ENCODE data around the gene LINGO3.
"Not testable (repeated sequence)": the region's sequence is repeated elsewhere in the genome, so short reads cannot be mapped to it uniquely, and the experiment has no call there.

Gene LINGO3

DNA sequence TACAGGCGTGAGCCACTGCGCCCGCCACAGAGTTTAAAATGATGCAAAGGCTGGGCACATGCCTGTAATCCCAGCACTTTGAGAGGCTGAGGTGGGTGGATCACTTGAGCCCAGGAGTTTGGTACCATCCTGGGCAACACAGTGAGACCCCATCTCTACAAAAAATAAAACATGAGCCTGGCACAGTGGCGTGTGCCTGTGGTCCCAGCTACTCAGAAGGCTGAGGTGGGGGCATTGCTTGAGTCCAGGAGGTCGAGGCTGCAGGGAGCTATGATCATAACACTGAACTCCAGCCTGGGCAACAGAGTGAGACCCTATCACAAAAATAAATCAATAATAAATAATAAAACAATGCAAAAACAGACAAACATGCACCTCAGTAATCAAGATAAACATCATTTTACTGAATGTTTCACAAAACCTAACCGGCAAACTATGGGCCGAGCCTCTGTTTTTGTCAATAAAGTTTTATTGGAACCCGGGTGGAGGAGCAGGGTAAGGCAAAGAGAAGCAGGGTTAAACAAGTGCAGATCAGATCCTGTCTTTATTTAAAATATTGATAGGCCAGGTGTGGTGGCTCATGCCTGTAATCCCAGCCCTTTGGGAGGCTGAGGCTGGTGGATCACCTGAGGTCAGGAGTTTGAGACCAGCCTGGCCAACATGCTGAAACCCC, 24.0 kb downstream of the LINGO3 start:
- no peak for DNase-seq

DNA sequence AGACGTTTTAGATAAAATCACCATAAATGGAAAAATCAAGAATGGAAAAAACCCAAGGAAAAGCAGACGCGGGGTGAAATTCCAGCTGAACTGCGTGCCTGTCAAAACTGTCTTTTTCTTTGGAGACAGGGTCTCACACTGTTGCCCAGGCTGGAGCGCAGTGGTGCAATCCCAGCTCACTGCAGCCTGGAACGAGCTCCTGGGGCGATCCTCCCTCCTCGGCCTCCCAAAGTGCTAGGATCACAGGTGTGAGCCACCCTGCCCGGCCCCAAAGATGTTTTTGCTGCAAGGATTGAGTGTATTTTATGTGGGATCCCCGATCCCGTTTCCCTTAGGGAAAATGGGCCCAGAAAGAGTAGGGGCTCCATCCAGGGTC, 25.1 kb downstream of the LINGO3 start:
- no peak for DNase-seq

DNA sequence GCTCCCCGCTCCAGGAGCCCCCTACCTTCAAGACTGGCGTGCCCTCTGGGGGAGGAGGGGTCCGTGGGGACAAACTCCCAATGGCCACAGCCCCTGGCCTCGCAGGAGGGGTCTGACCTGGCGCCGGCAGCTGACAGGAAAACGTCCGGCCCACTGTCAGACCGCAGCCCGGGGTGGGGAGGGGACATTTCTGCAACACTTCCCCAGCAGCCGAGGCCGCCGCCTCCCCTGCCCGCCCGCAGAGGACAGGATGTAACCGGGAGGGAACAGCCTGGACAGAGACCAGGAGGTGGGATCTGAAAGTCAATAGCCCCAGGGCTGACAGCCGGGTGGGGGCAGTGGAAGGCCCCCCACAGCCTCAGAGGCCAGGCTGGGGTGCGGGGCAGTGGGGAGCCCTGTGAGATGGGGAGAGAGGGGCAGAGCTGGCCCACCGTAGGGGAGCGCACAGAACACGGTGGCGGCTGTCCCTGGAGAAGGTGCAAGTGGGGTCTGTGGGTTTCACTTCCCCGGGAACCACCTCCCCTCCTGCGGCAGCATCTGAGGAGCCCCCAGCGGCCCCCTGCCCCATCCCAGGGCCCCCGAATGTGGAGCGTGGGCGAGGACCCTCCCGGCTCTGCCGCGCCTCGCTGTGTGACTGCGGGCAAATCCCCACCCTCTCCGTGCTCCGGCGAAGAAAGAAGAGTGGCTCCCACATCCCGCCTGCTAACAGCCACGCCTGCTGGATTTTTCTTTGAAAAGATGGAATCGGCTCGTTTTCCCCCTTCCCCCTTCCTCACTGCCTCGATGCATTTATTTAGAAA, 25.7 kb downstream of the LINGO3 start, which contains the start of gene PEAK3:
Gene PEAK3, minus strand, starts transcription at position 114 of the 800 bp plus-strand sequence. CDS start 1,244 bp downstream, outside the sequence.
- peak in 37 of 56 donors; percentile 11 to 75 (median 28) for DNase-seq

DNA sequence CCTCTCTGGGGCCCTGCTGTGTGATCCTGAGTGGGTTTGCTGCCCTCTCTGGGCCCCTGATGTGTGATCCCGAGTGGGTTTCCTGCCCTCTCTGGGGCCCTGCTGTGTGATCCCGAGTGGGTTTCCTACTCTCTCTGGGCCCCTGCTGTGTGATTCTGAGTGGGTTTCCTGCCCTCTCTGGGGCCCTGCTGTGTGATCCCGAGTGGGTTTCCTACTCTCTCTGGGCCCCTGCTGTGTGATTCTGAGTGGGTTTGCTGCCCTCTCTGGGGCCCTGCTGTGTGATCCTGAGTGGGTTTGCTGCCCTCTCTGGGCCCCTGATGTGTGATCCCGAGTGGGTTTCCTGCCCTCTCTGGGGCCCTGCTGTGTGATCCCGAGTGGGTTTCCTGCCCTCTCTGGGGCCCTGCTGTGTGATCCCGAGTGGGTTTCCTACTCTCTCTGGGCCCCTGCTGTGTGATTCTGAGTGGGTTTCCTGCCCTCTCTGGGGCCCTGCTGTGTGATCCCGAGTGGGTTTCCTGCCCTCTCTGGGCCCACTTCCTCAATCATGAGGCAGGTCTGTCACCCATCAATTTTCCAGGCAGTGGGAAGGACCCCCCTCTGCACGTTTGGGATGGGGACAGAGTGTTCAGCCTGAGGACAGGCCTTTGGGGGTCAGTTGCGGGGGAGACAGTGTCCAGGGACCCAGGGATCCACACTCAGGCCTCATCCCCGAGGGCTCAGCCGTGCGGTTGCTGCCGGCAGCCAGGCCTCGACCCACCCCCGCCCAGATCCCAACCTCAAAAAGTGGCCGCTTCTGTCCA, 26.5 kb downstream of the LINGO3 start:
- DNase-seq, result not testable (repeated sequence)

DNA sequence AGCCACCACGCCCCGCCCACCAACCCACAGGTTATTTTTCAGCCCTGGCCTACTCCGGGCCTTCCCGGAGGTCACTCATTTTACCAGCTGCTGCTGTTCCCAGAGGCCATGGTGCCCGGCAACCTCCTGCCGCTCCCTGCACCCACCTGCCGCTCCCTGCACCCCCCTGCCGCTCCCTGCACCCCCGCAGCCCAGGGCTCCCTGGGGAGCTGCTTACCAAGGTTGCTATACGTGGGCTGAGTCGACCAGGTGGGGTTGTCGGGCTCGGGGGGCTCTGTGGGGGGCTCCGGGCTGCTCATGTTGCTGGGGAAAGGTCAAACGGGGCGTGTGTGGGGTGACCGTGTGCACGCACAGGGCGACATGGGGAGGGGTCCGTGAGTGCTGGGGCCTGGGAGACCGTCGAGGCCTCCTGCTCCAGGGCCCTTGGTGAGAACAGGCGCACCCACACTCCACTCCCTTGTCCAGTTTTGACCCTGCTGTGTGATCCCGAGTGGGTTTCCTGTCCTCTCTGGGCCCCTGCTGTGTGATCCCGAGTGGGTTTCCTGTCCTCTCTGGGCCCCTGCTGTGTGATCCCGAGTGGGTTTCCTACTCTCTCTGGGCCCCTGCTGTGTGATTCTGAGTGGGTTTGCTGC, 27.2 kb downstream of the LINGO3 start:
- no peak for DNase-seq

DNA sequence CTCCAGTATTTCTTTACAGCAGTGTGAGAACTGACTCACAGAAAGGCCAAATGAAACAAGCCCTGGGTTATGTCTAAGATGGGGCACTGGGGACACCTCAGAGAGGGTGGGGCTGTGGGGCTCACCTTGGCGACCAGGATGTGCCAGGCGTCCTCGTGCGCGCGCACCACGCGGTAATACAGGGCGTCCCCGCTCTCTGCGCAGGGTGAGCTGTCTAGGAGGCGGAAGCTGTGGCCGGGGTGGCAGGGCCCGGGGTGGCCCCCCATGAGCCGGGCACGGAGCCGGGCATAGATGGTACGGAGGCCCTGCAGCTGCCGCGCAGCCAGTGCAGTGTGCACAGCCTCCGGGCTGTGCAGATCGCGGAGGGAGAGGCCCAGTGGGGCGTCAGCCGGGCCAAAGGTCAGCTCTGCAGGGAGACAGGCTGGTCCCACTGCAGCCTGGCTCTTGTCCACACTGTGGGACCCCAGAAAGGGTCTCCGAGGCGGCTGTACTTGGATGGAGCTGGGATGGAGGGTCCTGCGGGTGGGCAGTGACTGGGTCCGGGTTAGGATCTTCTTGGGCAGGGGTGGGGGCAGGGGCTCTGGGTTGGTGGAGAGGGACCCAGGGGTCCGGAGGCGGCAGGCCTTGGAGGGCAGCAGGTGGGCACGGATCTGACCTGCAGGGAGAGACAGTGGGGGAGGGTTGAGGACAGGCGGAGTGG, 29.3 kb downstream of the LINGO3 start:
- no peak for DNase-seq

DNA sequence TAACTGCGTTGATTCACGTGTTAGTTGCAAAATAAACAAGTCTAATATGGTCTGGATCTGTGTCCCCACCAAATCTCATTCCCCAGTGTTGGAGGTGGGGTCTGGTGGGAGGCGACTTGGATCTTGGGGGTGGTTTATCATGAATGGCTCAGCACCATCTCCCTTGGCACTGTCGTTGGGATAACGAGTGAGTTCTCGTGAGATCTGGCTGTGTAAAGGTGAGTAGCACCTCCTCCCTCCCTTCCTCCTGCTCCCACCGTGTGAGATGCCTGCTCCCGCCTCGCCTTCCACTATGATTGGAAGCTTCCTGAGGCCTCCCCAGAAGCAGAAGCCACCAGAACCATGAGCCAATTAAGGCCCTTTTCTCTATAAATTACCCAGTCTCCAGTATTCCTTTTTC, 30.8 kb downstream of the LINGO3 start:
- DNase-seq, result no peak

DNA sequence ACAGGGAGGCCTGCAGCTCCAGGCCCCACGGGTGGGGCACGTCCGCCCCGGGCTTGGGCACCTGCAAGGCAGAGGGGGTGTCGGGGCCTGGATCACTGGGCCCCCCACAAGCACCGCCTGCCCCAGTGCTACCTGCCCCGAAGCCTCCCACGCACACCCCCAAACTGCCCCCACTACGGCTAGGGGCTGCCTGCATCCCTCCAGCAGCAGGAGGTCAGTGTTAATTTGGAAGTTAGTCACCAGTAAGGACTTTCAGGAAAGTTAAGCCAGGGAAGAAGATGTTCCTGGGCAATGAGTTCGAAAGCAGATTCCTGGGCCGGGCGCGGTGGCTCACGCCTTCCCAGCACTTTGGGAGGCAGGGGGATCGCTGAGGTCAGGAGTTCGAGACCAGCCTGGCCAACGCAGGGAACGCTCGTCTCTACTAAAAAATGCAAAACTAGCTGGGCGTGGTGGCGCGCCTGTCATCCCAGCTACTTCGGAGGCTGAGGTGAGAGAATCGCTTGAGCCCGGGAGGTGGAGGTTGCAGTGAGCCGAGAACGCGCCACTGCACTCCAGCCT, 31.4 kb downstream of the LINGO3 start:
- DNase-seq, result no peak

DNA sequence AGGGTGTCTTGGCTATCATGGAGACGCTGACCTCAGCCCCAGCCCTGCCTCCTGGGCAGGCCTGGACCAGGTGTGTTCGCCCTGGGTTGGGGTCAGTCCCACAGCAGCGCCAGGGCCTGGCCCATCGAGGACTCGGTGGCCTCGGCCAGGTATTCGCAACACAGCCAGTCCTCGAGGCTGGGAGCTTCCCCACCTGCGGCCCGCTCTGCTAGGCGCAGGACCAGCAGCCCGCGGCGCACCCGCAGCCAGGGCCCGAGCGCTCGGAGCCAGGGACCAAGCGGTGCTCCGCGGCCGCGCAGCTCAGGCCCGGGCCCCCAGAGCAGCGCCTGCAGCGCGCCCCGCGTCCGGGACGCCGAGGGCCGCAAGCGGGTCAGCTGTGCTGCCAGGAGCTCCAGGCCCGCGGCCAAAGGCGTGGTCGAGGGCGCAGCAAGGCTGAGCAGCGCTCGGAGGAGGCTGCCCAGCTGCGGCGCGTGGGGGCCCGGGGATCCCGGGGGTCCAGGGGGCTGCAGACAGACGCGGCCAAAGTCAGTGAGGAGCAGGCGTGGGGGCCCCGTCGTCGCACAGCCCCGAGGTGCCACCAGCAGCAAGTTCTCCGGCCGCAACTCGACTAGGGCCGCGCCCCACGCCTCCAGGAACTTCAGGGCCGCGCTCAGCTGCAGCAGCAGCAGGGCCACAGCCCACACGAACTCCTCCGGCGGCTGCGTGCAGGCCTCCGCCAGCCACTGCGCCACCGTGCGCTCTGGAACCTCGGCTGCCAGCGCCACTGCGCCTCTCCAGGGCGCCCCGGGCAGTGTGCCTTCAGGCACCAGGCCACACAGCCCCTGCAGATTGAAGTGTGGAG, 32.1 kb downstream of the LINGO3 start:
- DNase-seq, result peak in 7 of 56 donors; percentile 18 to 41 (median 32)

DNA sequence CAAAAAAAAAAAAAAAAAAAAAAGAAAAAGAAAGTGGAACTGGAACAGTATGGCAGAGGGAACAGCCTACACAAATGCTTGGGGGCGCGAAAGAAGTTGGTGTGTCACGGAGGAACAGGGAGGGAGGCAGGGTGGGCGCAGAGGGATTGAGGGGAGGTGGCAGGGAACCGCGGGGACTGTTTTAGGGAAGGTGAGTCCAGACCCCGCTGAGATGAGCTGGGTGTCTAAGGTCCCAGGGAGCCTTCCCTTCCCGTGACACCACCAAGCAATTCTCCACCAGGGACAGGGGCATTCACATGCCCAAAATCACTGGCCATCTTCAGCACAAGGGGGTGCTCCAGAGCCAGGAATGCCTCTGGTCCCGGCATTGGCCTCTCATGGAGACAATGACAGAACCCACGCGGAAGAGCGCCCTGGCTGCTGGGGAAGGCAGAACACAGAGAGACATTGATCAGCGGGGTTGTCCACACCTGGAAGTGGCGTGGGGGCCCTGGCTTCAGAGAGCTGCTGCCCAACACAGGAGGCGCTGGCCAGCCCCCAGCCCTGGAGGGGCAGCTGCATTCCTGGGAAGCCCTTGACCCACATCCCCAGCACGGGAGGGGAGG, 32.9 kb downstream of the LINGO3 start:
- DNase-seq, result peak in 45 of 56 donors; percentile 13 to 79 (median 52)

DNA sequence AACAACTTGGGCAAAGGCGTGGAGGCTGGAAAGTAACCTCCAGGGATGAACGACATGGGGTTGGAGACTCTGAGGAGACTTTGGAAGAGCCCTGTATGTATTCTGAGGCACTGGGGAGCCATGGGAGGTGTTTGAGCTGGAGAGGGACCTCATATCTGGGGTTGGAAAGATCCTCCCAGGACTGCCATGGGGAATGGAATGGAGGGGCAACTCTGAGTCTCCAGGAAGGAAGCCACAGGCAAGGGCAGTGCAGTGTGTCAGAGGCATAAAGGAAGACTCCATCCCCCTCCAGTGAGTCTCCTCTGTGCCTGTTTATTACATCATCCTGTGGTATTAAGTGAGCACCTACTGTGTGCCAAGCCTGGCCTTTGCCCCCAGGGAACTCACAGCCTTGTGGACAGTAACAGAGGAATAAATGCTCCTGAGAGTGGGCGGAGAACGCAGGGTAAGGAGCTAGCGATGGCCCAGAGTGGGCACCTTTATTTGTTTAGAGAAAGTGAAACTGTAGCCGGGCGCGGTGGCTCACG, 33.7 kb downstream of the LINGO3 start:
- no peak for DNase-seq

DNA sequence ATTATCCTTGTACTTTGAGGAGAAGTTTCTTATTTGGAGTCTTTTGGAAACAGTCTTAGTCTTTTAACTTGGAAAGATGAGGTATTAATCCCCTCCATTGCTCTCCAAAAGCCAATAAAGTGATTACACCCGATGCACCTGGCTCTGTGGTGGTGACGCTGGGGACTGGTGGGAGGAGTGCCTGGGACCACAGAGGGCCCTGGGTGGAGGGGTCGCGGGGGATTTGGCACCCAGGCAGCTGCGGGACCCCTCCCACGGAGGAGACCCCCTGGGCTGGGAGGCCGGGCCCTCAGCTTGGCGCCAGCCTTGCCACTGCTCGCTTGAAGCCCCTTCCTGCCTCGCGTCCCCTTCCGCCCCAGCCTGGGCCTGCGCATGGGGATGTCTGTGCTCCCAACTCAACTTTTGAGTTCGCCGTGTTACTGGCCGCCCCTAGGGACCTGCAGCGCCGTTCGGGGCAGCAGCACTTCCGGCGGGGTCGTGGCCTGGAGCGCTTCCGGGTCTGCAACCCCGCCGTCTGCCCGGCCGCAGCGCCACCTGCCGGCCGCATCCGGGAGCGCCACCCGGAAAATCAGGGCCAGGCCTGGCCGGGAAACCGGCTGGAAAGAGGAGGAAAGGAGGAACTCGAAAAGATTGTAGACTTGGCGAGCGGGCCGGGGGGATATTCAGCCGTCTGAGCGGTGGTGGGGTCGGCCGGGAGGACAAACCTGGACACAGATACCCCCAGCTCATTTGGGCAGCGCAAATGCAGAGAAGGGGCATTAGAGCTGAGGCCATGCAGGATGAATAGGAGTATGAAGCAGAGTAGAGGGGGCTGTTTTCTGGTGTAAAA, 34.4 kb downstream of the LINGO3 start:
- peak in 42 of 56 donors; percentile 5 to 74 (median 37) for DNase-seq

DNA sequence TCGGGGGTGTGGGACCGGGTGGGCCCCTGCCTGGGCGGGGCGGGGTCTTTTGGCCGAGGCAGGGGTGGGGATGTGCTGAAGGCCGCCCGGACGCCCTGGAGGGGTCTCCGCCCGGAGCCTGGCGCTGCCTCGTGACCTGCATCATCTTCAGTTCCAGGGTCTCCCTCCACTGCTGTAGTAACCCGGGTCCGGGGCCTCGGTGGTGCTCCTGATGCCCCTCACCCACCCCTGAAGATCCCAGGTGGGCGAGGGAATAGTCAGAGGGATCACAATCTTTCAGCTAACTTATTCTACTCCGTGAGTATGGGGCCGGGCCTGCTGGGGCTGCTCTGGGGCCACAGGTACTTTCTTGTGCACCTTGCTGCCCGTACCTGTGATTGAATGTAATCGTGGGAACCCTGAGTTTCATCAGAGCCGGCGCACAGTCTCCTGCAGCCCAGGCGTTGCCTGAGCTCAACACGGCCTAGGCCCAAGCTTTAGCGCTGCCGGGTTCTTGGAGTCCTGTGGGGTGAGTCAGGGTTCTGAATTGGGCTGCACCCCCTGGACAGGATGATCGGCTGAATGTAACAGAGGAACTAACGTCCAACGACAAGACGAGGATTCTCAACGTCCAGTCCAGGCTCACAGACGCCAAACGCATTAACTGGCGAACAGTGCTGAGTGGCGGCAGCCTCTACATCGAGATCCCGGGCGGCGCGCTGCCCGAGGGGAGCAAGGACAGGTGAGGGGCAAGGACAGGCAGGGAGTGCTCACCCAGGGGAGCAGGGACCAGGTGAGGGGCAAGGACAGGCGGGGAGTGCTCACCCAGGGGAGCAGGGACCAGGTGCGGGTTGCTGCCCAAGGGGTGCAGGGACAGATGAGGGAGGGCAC, 36.5 kb downstream of the LINGO3 start:
- DNase-seq, result peak in 1 of 56 donors; percentile 21

DNA sequence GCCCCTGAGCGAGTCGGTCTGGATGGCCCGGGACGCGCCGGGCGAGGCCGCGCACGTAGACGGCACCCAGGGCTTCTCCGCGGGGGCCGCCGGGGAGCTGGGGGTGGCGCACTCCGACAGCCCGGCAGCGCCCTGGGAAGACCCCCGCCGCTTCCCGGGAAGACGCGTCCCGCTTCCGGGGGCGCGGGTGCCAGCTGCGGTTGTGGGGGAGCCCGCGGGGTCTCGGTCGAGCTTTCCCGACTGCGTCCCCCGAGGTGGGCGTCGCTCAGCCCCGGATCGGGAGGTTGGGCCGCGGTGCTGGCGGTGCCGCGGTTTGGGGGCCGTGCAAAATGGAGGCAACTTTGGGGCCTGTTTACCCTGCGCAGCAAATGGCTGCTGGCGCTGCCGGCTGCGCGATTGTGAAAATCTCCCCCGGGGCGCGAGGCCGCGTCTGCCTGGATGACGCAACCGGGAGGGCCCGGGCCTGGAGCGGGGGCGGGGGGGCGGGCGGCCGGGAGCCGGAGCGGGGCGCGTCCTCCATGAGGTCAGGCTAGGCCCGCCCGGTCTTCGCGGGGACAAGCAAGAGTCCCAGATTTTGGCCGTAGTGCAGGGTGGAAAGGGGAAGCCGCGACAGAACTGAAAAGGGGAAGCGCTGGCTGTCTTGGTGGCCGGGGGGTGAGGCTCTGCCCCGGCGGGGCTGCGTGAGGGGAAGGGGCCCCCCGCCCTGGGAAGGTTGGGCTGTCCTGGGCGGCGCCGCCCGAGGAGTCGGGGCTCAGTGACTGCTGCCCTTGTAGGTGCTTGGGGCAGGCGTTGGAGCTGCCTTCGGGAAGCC, 37.3 kb downstream of the LINGO3 start:
- peak in 50 of 56 donors; percentile 8 to 85 (median 61) for DNase-seq

DNA sequence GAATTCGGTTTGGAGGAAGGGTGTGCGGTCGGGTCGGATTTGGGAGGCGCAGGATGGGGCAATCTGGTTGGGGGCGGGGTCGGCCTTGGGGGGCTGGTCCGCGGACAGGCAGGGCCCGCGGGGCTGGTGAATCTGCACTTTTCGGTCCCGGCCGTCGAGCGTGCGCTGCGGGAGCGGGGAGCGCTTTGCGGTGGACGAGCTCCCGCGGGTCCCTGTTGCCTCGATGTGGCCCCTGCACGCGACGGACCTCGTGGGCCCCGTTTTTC, 37.9 kb downstream of the LINGO3 start:
- DNase-seq, result peak in 5 of 56 donors; percentile 16 to 49 (median 27)

Measured in nucleus accumbens (tissue), 56 donors.